Left ventricle myocardium inferior (tissue), 1 donor: ENCODE data around the gene SLC36A1. TPM values are rescaled to one million over a fixed set of nuclear protein-coding genes. Genes with fewer than 3 reads are reported as not detected.

Experiments
- DNase-seq: peaks from one replicate; pipeline ENCODE4 v3.0.0-alpha.2; 2020
- H3K27ac ChIP-seq: fragments of 200-600 bp; replicated peaks from 2 replicates; pipeline ENCODE4 v1.8.0; 2021
- H3K27me3 ChIP-seq: fragments of 200-600 bp; 2 replicates; pipeline ENCODE4 v1.8.0; 2021; ENCODE audit warnings: low read depth
- H3K36me3 ChIP-seq: fragments of 200-600 bp; 2 replicates; pipeline ENCODE4 v1.8.0; 2021
- H3K4me1 ChIP-seq: fragments of 200-600 bp; 2 replicates; pipeline ENCODE4 v1.8.0; 2021
- H3K4me3 ChIP-seq: fragments of 200-600 bp; 2 replicates; pipeline ENCODE4 v1.8.0; 2021; ENCODE audit warnings: mild to moderate bottlenecking, moderate library complexity
- H3K9me3 ChIP-seq: fragments of 200-600 bp; replicated peaks from 2 replicates; pipeline ENCODE4 v1.8.0; 2021
- CTCF ChIP-seq: fragments of 200-600 bp; IDR thresholded peaks from 2 replicates; pipeline ENCODE4 v1.8.0; 2021; ENCODE audit warnings: antibody characterized with exemption, mild to moderate bottlenecking, borderline replicate concordance
- intact Hi-C: fragments of 100-400 bp; cut with micrococcal nuclease; formaldehyde crosslinking; loops from one replicate; pipeline ENCODE4 v1.11.0; 2022
- total RNA-seq: library from RNA; stranded (reverse); fragmentation: NEBNext Ultra II Directional; extraction: Animal tissue kit (Norgen Biotek cat#: 25700); gene quantifications from one replicate; pipeline ENCODE4 v1.2.1, GENCODE V29; 2021
- donor health status: DM: no; HTN: yes; CAD: no; lungs with severe emphysema.

Gene SLC36A1
- total RNA-seq, 1 donor from 2014 or later: 3.1 TPM

DNA sequence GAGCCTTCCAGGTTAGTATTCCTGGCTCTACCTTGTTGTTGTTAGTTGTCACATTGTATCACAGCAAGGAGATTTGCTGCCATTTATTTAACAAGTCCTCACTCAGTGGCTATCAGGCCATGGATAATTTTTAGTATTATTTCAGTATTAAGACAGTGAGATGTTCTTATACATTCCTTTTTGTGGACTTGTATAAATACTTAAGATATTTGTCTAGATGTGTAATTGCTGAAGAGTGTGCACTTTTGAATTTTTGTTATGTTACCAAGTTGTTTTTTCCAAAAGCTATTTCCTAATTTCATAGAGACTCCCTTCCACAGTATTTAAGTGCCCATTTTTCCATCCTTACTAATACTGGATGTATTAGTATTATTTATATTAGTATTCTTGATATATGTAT lies 22.0 kb downstream of the SLC36A1 start:
- H3K9me3 ChIP-seq: no peaks in the 10 kb centered on the region
- TF ChIP-seq CTCF: no peak
- no peak overlapping the region for H3K27ac ChIP-seq
- no peak for DNase-seq
- no peaks in the 10 kb centered on the region for H3K4me1 ChIP-seq
- peaks cover 50% of the 10 kb centered on the region for H3K36me3 ChIP-seq
- intact Hi-C loops: no loop called here
- H3K4me3 ChIP-seq: no peak overlapping the region
- H3K27me3 ChIP-seq: no peaks in the 10 kb centered on the region

DNA sequence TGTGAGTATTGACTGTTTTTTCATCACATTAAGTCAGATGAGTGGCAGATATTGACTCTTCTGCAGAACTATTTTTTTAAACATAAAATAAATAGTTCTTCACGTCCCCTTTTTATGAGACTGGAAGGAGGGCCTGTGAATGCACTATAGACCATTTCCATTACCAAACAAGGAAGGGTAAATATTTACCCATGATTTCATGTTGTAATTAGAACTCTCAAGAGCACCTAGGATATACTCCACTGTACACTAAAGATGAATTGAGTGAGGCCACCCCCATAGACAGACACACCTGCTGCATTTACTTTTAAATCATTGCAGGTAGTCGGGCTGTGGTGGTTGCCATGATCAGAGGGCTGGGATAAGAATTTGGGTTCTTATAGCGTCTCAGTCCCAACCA lies 22.6 kb downstream of the SLC36A1 start:
- no peak for TF ChIP-seq CTCF
- Histone ChIP-seq H3K36me3 (peaks cover 44% of the 10 kb centered on the region), H3K9me3 (no peaks in the 10 kb centered on the region), H3K4me1 (no peaks in the 10 kb centered on the region), H3K27ac (no peak overlapping the region), H3K27me3 (no peaks in the 10 kb centered on the region), H3K4me3 (no peak overlapping the region)
- no peak for DNase-seq
- intact Hi-C loops: no loop called here

DNA sequence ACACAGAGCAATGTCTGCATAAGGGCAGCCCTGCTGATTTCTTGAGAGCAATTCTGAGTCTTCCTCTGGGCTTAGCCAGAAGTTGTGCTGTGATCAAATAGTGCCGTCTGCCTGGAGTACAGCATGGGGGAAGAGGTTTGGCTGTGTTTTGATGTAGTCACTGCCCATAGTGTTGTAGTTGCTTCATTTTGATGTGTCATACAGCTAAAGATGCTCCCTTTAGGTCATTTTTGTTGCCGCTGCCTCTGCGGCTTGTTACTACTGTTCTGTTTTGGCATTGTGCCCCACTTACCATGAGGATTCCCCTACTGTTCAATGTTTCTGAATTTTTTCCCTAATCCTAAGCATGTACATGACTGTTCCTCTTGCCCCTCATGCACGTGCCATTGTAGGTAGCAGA lies 23.0 kb downstream of the SLC36A1 start:
- H3K27me3 ChIP-seq: no peaks in the 10 kb centered on the region
- no peak for DNase-seq
- intact Hi-C loops: no loop called here
- no peaks in the 10 kb centered on the region for H3K4me1 ChIP-seq
- H3K9me3 ChIP-seq: no peaks in the 10 kb centered on the region
- peaks cover 39% of the 10 kb centered on the region for H3K36me3 ChIP-seq
- no peak overlapping the region for H3K27ac ChIP-seq
- H3K4me3 ChIP-seq: no peak overlapping the region
- TF ChIP-seq CTCF: no peak

DNA sequence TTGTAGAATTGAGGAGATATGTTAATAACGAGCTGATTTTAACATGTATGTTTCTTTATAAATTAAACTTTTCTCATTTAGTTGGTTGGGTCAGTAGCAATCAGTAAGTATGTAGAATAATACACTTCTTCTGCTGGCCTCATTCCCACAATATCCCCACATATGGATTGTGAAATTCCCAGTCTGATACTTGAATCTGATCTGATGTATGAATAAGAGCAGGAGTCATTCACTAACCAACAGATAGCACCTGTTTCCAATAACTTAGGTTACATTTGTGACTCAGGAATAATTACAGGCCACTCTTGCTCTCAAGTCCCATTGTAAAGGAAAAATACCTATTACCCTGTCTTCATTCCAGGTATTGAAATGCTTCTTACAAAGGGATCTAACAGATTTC lies 23.9 kb downstream of the SLC36A1 start:
- no peaks in the 10 kb centered on the region for H3K4me1 ChIP-seq
- no peak overlapping the region for H3K27ac ChIP-seq
- intact Hi-C loops: no loop called here
- no peak for DNase-seq
- no peak for TF ChIP-seq CTCF
- H3K9me3 ChIP-seq: no peaks in the 10 kb centered on the region
- no peaks in the 10 kb centered on the region for H3K27me3 ChIP-seq
- peaks cover 35% of the 10 kb centered on the region for H3K36me3 ChIP-seq
- H3K4me3 ChIP-seq: no peak overlapping the region

GRCh38 chr5:151474799-151475198 lies 27.4 kb downstream of the SLC36A1 start:
- H3K36me3 ChIP-seq: peaks cover 25% of the 10 kb centered on the region
- H3K4me3 ChIP-seq: no peak overlapping the region
- intact Hi-C loops: no loop called here
- no peaks in the 10 kb centered on the region for H3K9me3 ChIP-seq
- no peaks in the 10 kb centered on the region for H3K4me1 ChIP-seq
- TF ChIP-seq CTCF: no peak
- no peaks in the 10 kb centered on the region for H3K27me3 ChIP-seq
- no peak overlapping the region for H3K27ac ChIP-seq
- DNase-seq: no peak

- no peak overlapping the region for H3K4me3 ChIP-seq
- no peaks in the 10 kb centered on the region for H3K27me3 ChIP-seq
- H3K9me3 ChIP-seq: no peaks in the 10 kb centered on the region
- no peaks in the 10 kb centered on the region for H3K4me1 ChIP-seq
- no peak for DNase-seq
- intact Hi-C loops: no loop called here
- H3K27ac ChIP-seq: no peak overlapping the region
- H3K36me3 ChIP-seq: peaks cover 20% of the 10 kb centered on the region
- no peak for TF ChIP-seq CTCF
These were observed 28.0 kb downstream of the SLC36A1 start for GRCh38 chr5:151475388-151475787.
